ENCODE measurements around the gene AACS. TPM values are rescaled to one million over a fixed set of nuclear protein-coding genes. Genes with fewer than 3 reads are reported as not detected.
"Not testable (repeated sequence)": the region's sequence is repeated elsewhere in the genome, so short reads cannot be mapped to it uniquely, and the experiment has no call there.

Gene AACS
- total RNA-seq (2014; rRNA removed; shearing (Covaris generic)): 16.0 and 17.0 TPM in 2 replicates

- H3K9me3 ChIP-seq (replicated peaks): no peaks in the 10 kb centered on the region
- peak; percentile 69 to 71 for DNase-seq (ENCODE audit: low read depth in 1 of 2, low spot score in 2 of 2)
- peak within 1 kb of the TSS; percentile 82 for H3K4me3 ChIP-seq
- H3K27me3 ChIP-seq (replicated peaks): no peaks in the 10 kb centered on the region; the same call in 1 of the 2 replicates
- H3K27ac ChIP-seq: peak within 1 kb of the TSS; percentile 47
- peaks cover 12% of the 10 kb centered on the region for H3K36me3 ChIP-seq
- peaks cover 9% of the 10 kb centered on the region for H3K4me1 ChIP-seq (replicated peaks)
Measured at GRCh38 chr12:125065021-125065918, at the start of gene AACS. Gene AACS (plus strand): TSS chr12:125065435. CDS start chr12:125065585, 150 bp downstream.

GRCh38 chr12:125015680-125016310 is 49.4 kb upstream of the AACS start:
- Histone ChIP-seq H3K27ac (no peak overlapping the region), H3K4me3 (no peak overlapping the region), H3K9me3 (replicated peaks) (peaks cover 15% of the 10 kb centered on the region), H3K27me3 (replicated peaks) (peaks cover 12% of the 10 kb centered on the region; the same call in 1 of the 2 replicates), H3K36me3 (no peaks in the 10 kb centered on the region), H3K4me1 (replicated peaks) (no peaks in the 10 kb centered on the region)
- no peak for DNase-seq (ENCODE audit: low read depth in 1 of 2, low spot score in 2 of 2)

- Histone ChIP-seq H3K27ac (no peak overlapping the region), H3K4me3 (no peak overlapping the region), H3K9me3 (replicated peaks) (peaks cover 28% of the 10 kb centered on the region), H3K27me3 (replicated peaks) (peaks cover 12% of the 10 kb centered on the region; the same call in 1 of the 2 replicates), H3K36me3 (no peaks in the 10 kb centered on the region), H3K4me1 (replicated peaks) (no peaks in the 10 kb centered on the region)
- peak; percentile 66 to 87 for DNase-seq (ENCODE audit: low read depth in 1 of 2, low spot score in 2 of 2)
Measured at GRCh38 chr12:125017801-125018200, 47.4 kb upstream of the AACS start.

- H3K27ac ChIP-seq: no peak overlapping the region
- H3K27me3 ChIP-seq (replicated peaks): peaks cover 12% of the 10 kb centered on the region; the same call in 1 of the 2 replicates
- no peaks in the 10 kb centered on the region for H3K36me3 ChIP-seq
- H3K4me1 ChIP-seq (replicated peaks): no peaks in the 10 kb centered on the region
- peak in 1 of 2 experiments; percentile 89 for DNase-seq (ENCODE audit: low read depth in 1 of 2, low spot score in 2 of 2)
- no peak overlapping the region for H3K4me3 ChIP-seq
- H3K9me3 ChIP-seq (replicated peaks): peaks cover 31% of the 10 kb centered on the region
Measured at GRCh38 chr12:125018356-125018755, 46.9 kb upstream of the AACS start.

- H3K9me3 ChIP-seq (replicated peaks): peaks cover 50% of the 10 kb centered on the region
Measured at GRCh38 chr12:125021096-125021495, 44.1 kb upstream of the AACS start.

GRCh38 chr12:125021771-125022170 is 43.5 kb upstream of the AACS start:
- H3K27me3 ChIP-seq (replicated peaks): peaks cover 32% of the 10 kb centered on the region
- peaks cover 50% of the 10 kb centered on the region for H3K9me3 ChIP-seq (replicated peaks)
- no peaks in the 10 kb centered on the region for H3K4me1 ChIP-seq (replicated peaks)
- DNase-seq (ENCODE audit: low read depth in 1 of 2, low spot score in 2 of 2): peak; percentile 64 to 77
- H3K4me3 ChIP-seq: no peak overlapping the region
- H3K27ac ChIP-seq: no peak overlapping the region
- no peaks in the 10 kb centered on the region for H3K36me3 ChIP-seq

More at GRCh38 chr12:125021096-125021495, 44.1 kb upstream of the AACS start:
- H3K36me3 ChIP-seq: no peaks in the 10 kb centered on the region
- no peak overlapping the region for H3K27ac ChIP-seq
- H3K4me3 ChIP-seq: no peak overlapping the region
- DNase-seq (ENCODE audit: low read depth in 1 of 2, low spot score in 2 of 2): peak; percentile 57 to 86
- H3K27me3 ChIP-seq (replicated peaks): peaks cover 27% of the 10 kb centered on the region
- H3K4me1 ChIP-seq (replicated peaks): no peaks in the 10 kb centered on the region

GRCh38 chr12:125023065-125023464 is 42.2 kb upstream of the AACS start:
- Histone ChIP-seq H3K9me3 (replicated peaks) (peaks cover 43% of the 10 kb centered on the region), H3K27ac (no peak overlapping the region), H3K36me3 (no peaks in the 10 kb centered on the region), H3K4me3 (no peak overlapping the region), H3K4me1 (replicated peaks) (no peaks in the 10 kb centered on the region), H3K27me3 (replicated peaks) (peaks cover 32% of the 10 kb centered on the region)
- peak; percentile 61 to 73 for DNase-seq (ENCODE audit: low read depth in 1 of 2, low spot score in 2 of 2)

GRCh38 chr12:125024949-125025563 is 40.2 kb upstream of the AACS start:
- H3K27me3 ChIP-seq (replicated peaks): peaks cover 47% of the 10 kb centered on the region
- no peaks in the 10 kb centered on the region for H3K36me3 ChIP-seq
- no peak overlapping the region for H3K4me3 ChIP-seq
- peaks cover 37% of the 10 kb centered on the region for H3K9me3 ChIP-seq (replicated peaks)
- DNase-seq (ENCODE audit: low read depth in 1 of 2, low spot score in 2 of 2): peak in 1 of 2 experiments; percentile 94
- no peaks in the 10 kb centered on the region for H3K4me1 ChIP-seq (replicated peaks)
- H3K27ac ChIP-seq: no peak overlapping the region

GRCh38 chr12:125025606-125026235 is 39.5 kb upstream of the AACS start:
- H3K4me3 ChIP-seq: no peak overlapping the region
- DNase-seq (ENCODE audit: low read depth in 1 of 2, low spot score in 2 of 2): peak; percentile 68 to 69

GRCh38 chr12:125028106-125028505 is 37.1 kb upstream of the AACS start:
- Histone ChIP-seq H3K9me3 (replicated peaks) (peaks cover 31% of the 10 kb centered on the region), H3K27ac (no peak overlapping the region), H3K4me3 (no peak overlapping the region), H3K4me1 (replicated peaks) (no peaks in the 10 kb centered on the region), H3K27me3 (replicated peaks) (peaks cover 75% of the 10 kb centered on the region), H3K36me3 (no peaks in the 10 kb centered on the region)
- peak; percentile 68 to 87 for DNase-seq (ENCODE audit: low read depth in 1 of 2, low spot score in 2 of 2)

More at GRCh38 chr12:125025606-125026235, 39.5 kb upstream of the AACS start:
- peaks cover 54% of the 10 kb centered on the region for H3K27me3 ChIP-seq (replicated peaks)
- H3K36me3 ChIP-seq: no peaks in the 10 kb centered on the region
- no peak overlapping the region for H3K27ac ChIP-seq
- peaks cover 37% of the 10 kb centered on the region for H3K9me3 ChIP-seq (replicated peaks)
- H3K4me1 ChIP-seq (replicated peaks): no peaks in the 10 kb centered on the region

- no peak overlapping the region for H3K4me3 ChIP-seq
- no peaks in the 10 kb centered on the region for H3K36me3 ChIP-seq
- no peak overlapping the region for H3K27ac ChIP-seq
- peaks cover 28% of the 10 kb centered on the region for H3K9me3 ChIP-seq (replicated peaks)
- peak; percentile 73 to 87 for DNase-seq (ENCODE audit: low read depth in 1 of 2, low spot score in 2 of 2)
- no peaks in the 10 kb centered on the region for H3K4me1 ChIP-seq (replicated peaks)
- H3K27me3 ChIP-seq (replicated peaks): peaks cover 81% of the 10 kb centered on the region
Measured at GRCh38 chr12:125029761-125030358, 35.4 kb upstream of the AACS start.

GRCh38 chr12:125031471-125031870 is 33.8 kb upstream of the AACS start:
- H3K27ac ChIP-seq; H3K4me3 ChIP-seq; H3K4me1 ChIP-seq (replicated peaks); H3K36me3 ChIP-seq: not testable (repeated sequence)
- H3K27me3 ChIP-seq (replicated peaks): peaks cover 66% of the 10 kb centered on the region
- peak; percentile 67 to 85 for DNase-seq (ENCODE audit: low read depth in 1 of 2, low spot score in 2 of 2)
- H3K9me3 ChIP-seq (replicated peaks): peaks cover 24% of the 10 kb centered on the region

Data from SJSA1 (cell line).